Measurements from ENCODE around the gene BUB1B.
A peak's percentile ranks its signal among the peaks of the same experiment; 100 is the strongest.

The BUB1B gene

DNA sequence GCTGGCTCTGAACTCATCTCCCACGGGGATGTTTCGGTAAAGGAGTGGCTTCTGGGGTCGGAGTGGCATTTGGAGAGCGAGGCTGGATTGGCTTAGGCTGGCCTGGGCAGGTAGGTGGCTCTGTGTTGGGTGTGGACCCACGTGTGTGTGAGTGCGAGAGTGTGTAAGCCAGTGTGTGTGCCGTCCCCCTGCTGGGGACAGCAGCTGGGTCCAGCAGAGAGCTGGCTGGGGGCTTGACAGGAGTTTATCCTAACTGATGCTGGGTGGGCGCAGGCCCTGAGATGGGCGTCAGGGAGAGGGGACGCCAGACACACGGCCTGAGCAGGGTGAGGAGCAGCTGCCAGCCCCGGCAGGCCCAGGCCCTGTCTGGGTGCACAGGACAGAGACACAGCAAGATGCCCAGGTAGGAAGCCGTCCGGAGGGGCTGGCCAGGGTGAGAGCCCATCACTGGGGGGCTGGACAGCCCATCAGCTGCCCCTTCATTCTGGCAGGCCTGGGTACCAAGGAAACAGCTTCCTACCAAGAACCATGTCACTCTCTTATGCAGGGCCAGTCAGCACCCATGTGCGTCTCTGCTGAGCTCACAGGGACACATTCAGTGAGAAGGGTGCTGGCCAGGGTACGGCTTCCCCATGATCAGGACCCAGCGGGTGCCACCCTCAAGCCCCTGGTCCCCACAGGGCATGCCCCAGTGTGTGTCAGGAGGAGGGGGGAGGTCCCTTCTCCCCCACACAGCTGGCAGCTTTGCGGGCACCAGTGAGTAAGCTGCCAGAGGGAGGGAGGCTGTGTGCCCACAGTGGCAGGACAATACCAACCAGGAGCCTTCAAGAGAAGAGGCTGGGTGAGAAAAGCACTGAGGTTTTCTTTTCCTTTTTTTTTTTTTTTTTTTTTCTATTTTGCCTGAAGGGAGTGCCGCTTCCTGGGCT lies 79.1 kb downstream of the BUB1B start:
- no peak for DNase-seq (ENCODE audit: low spot score)

DNA sequence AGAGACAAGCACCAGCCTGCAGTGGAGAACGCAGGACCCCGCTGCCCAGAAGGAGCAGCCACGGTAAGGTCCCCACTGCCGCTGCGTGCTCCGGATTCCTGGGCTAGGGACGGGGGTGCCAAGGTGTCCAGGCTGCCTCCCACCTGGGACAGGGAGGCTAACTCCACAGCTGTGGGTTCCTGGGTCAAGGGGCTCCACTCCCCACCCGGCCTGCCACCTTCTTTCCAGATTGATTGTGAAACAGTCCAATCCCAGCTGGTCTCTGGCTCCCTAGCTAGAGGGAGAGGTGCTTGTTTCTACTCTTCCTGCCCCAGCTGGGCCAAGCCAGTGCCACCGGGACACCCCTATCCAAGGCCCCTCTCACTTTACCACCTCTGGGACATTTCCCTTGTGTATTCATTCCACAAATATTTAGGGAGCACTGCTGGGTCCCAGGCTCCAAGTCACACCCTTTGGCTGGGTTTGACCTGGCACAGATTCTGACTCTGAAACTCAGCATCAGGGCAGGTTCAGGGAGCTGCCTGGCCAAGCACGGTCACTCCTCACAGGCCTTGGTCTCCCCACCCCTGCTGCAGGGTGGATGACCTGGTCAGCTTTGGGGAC lies 79.9 kb downstream of the BUB1B start:
- no peak for DNase-seq (ENCODE audit: low spot score)

DNA sequence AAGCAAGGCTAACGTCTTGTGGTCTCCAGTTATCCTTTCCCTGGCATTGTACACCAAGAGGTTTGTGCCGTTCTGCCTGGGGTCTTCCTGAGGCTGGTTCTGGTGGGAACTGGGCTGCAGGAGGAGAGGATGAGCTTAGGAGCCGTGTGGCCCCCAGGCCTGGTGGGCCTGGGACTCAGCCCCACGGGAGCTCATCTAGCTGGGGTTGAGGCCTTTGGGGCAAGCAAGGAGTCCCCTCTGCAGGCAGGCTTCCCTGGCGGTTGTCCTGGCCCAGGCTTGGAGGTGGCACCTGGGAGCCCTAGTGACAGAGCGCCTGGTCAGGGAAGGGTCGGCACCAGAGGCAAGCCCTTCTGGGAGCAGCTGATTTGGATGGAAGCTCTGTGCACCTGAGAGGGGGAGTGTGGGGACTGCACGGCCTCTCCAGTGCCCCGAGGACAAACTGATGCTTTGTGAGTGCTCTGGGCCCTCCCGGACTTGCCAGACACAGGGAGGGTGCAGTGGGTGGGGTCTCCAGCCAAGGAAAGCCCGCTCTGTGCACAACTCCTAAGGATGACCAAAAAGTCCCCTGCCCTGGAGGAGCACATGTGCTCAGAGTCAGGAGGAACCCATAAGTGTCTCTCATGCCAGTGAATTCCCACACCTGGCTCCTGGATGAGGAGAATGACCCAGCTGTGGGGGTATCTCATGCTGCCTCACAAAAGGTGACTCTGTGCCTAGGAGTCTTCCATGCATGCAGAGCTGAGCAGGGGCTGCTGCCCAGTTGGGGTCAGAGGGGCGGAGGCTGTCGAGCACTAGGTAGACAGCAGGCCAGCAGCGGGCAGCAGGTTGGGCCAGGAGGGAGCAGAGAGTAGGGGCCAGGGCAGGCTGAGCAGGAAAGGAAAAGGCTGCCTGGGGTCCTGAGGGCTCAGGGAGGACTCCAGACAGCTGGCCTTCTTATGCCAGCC lies 80.7 kb downstream of the BUB1B start:
- DNase-seq (ENCODE audit: low spot score): no peak

DNA sequence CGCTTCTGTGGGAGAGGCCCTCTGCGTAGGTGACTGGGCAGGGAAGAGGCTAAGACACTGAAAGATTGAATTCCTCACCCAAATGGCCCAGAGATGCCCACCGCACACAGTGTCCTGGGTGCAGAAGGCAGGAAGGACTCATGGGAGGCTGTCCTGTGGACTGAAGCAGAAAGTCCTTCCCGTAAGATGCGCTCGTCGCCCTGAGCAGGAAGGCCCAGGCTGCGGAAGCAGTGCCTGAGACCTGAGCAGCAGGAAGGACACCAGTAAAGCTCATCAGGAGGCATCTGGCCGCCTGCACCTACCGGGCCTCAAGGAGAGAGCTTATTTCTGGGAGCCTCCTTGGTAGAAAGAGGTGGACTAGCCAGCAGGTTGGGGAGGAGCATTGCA lies 81.3 kb downstream of the BUB1B start:
- DNase-seq (ENCODE audit: low spot score): no peak

DNA sequence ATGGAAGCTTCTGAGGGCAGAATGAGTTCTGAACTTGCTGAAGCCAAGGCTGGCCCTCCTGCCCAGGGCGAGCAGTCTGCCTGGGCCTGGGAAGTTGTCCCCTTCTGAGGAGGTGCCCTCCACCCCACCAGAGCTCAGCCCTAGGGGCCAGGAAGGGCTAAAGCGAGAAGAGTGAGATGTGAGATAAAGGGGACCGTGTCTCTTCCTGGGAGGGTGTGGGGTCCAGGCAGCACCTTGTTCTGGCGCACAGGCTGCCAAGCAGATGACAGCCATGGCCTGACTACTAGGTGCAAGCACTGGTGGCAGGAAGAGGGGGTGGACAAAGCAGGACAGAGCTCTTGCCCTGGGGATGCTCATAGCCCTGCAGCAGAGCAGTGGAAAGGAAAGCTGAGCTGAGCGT lies 81.7 kb downstream of the BUB1B start:
- no peak for DNase-seq (ENCODE audit: low spot score)

DNA sequence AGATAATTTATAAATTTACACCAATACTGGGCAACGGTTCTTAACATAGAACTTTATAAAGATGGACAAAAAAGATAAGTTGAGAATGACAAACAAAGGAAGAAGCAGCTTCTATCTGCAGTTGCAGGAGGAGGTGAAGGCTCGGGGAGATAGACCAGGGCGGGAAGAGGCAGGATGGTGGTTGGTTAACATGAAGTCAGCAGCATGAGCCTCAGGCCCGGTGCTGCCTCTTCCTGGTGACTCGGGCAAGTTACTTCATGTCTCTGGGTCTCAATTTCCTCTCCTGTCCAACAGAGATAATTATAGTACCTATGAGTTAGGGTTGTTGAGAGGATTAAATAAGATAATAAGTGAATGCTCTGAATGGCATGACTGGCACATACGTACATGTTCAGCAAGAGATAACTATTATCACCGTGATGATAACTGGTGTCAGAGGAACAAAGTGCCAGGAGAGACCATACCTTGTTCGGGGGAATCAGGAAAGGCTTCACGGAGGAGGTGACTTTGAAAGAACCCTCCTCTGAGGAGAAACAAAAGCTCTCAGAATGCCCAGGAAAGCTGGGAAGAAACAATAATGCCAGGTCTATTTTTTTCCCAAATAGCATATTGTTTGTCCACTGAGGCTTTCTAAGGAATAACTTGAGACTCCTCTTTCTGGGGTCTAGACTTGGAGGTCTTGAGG lies 82.4 kb downstream of the BUB1B start:
- DNase-seq (ENCODE audit: low spot score): no peak

DNA sequence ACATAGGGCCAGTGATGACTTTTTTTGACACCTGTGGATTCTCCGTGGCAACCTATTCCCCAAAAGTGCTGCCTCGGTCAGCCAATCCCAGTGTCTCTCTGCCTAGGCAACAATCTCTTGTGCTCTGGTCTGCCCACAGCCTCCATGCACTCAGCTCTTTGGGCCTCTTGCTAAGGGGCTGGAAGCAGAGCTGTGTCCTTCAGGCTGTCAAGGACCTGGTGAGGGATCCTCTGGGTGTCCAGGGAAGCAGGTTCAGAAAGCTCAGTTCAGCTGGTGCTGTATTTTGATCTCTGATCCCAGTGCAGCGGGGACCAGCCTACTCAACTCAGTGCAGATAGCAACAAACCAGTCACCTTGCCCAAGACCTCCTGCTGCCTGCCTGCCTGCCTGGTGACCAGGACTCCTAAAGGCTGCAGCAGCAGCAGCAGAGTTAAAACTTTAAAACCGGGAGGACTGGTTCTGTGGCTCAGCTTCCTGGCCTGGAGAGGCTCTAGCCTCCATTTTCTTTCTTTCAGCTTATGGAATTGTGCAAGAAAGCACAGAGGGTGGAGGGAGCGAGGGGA lies 84.2 kb downstream of the BUB1B start:
- peak; percentile 57 for DNase-seq (ENCODE audit: low spot score)

DNA sequence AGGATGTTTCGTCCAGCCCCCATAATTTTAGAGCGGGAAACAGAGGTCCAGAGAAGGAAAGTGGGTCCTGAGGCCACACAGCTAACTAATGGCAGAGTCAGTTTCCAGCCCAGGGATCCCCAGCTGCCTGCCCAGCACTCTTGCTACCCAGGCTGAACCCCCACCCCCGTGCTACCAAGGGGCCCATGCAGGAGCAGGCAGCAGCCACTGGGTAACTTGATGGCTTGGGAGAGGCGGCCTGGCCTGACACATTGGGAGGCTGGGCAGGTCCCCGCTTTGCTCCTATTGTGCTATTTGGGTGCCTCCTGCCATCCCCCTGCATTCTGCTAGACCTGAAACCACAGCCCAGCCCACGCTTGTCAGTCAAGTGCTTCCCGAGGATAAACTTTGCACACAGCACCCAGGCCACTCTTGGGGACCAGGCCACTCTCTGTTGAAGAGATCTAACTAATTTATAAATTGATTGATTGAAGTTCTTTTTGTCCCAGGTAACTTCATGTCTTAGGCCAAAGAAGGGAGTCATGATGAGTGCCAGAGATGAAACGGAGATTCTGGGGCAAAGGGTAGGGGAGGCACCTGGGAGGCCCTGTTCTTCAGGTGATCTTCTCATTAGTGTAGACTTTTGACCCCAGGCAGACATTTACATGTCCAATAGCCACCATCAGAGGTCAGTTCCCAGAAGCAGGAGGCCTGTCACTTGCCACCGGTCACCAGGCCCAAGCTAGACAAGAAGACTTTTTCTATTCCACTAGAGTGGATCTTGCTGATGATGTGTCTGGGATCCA lies 85.0 kb downstream of the BUB1B start:
- no peak for DNase-seq (ENCODE audit: low spot score)

DNA sequence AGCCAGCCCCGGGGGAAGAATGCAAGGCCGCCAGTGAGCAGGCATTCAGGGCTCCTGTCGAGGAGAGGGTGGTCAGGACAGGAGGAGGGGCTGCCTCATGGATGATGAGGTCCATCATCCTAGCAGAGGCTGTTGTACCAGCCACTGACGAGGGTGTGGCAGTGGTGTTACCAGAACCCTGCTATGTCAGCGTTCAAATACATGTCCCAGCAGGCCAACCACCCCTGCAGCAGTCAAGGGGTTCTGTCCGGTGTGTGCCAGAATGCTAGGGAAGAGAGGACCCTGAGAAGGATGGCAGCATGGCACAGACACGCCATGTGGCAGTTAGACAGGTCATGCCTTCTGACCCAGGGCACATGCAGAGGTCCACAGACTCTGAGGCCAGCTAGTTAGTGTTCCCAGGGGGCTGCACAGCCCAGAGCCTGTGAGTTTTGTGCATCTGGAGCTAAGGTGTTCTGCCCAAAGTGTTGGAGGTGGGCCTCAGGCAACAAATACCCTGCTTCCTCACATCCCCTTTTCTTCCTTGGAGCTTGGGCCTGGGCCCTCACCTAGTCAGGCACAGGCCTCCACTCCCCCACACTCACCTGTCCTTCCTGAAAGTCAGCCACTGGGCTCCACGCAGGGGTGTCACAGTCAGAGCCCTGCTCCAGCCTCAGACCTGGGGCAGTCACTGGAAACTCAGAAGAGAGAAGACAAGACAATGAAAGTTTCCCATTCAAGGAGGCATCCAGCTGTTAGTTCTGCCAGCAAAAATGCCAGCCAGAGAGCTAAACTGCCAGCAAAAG lies 85.8 kb downstream of the BUB1B start:
- no peak for DNase-seq (ENCODE audit: low spot score)

DNA sequence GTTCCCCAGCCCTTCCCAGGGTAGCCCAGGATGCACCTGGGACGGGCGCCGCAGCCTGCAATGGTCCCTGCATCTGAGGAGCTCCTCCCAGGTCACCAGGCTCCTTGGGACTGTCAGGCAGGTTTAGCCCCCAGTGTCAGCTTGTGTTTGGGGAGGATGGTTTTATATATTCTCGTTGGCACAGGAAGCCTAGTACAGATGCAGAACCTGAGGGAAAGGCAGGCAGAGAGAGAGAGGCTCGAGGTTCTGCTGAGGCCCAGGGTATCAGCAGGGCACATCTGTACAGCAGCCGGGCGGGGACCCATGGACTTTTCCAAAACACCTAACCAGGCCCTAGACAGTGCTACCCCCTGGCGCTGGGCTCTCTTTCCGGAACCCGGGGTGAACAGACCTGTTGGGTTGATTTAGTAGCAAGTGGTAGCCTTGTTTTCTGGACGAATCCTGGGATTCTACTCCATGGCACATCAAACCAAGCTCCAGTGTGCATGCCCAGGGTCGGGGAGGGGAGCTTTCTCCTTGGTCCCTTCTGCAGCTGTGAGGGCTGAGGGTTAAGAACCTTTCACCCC lies 86.6 kb downstream of the BUB1B start:
- DNase-seq (ENCODE audit: low spot score): no peak

DNA sequence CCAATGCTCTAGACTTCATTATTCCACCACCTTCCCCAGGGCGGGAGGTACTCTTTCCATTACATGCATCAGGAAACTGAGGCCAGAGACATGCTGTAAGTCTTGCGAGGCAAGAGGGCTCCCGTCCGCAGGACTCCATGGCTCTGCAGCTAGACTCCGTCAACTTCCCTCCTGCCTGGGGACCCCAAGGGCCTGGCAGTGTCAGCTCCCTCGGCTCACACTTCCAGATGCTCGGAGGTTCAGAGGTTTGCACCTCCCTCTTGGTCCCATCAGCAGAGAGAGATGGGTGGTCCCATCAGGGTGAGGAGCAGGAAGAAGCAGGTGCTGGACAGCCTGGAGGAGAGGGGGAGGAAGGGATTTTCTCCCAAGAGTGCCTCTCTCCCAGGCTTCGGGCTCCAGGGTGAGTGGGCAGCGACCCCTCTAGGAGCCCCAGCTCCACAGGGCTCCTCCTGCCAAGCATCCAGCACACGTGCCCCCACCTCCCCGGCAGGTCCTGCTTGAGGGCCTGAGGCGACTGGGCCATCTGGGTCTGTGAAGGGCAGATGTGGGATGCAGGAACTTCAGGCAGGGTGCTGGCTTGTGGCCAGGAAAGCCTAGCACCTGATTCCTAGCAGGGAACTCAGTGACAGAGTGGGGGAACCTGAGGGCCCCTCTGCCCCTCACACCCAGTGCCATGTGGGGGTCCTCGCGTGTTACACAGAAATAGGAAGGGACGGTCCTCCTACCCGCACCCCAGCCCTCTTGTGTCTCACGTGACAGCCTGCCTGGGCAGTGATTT lies 87.3 kb downstream of the BUB1B start:
- no peak for DNase-seq (ENCODE audit: low spot score)

DNA sequence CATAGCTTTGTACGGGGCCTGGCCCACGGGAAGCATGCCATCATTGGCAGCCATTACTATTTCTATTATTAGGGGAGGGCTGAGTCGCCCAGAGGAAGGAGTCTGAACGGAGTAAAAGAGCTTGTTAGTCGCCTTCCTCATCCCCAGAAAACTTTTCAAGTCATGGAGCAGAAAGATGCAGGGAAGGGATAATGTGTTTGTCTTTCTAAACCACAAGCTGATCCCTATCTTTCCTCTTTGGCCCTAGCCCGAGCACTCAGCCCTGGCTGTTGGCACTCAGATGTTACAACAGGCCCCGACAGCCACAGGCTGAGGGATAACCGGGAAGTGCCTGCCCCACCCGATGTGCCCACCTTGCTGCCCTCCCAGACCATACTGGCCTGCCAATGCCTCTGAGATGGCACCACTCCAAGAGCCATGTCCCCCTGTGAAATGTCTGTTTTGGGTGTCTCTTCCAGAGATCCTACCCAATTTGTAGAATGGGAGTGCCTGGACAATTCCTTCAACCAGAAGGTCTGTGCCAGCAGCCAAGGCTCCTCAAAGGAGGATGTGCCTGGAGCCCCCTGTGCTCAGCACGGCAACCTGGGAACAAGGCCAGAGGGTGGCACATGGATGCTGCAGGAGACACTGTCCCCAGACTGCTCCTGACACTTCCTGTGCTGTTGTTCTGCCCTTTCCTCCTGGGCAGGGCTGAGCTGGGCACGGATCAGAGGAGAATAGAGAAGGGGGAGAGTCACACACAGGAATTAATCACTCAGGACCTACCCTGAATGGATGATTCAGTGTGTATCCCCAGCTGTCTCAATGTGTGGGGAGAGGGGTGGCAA lies 88.8 kb downstream of the BUB1B start:
- DNase-seq (ENCODE audit: low spot score): no peak

DNA sequence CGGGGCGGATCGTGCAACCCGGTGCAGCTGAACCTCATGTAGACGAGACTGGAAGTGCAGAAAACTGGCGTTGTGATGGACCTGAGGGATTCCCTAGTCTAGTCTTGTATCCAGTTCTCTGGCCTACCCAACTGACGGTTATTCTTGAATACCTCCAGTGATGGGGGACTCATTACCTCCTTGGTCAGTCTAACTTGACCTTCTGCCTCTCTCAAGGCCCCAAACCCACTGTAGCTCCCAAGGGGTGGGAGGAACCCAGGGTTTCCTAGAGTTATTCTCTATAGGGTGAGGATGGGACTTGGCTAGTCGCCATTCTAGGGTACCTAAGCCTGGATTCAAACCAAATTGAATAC lies 89.4 kb downstream of the BUB1B start:
- DNase-seq (ENCODE audit: low spot score): no peak

DNA sequence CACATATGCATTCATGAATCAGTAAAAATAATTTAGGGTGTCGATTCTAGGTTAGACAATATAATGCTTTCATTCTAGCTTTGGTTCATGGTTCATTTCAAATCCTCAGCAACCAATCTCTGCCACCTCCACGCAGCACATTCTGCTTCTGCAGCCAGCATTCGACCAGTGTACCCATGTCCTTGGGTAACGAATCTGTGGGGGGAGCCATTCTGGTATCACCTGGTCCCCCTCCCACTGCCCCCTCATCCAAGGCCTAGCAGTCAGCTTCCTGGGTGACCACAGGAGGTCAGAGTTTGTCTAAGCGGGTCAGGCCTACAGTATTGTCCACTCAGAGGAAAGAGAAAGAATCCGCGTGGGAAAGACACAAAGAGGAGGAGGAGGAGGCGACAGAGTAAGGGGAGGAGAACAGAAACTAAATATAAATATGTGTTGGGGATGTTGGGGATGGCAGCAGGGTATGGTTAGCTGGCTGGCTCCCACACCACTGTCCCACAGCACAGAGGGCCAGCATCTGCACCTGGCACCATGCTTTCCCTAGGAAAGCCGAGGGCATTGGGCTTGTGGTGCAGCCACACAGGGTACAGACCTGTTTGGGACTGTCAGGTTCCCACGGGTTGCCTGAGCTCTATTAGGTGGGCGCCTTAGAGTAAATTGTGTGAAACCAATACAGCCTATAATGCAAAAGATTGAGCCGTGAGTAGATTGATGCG lies 90.1 kb downstream of the BUB1B start:
- DNase-seq (ENCODE audit: low spot score): no peak

DNA sequence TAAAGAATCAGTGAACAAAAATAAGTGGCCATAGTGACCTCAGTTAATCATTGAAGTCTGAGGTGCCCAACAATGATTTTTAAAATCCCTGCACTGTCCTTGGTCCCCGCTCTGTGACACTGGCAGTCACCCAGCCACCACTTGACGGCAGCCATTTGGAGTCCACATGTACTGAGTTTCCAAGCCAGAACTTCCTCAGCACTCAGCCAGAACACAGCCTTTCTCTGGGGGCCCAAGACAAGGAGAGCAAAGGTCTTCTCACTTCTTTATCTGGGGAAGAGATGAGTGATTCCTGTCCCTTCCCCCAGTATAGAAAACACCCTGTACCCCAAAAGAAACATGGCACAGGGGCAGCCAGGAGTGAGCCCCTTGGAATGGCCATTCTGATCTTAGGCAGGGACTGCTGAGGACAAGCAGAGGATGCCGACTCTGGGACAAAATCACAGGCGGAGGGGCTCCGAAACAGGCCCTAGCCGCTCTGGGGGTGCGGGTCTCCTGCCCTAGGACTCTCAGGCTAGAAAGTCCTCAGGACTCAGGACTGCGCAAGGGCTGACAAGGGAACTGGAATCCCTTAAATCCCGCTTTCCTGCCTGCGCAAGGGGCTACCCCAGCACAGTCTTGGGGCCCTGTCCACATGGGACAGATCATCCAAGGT lies 90.7 kb downstream of the BUB1B start:
- no peak for DNase-seq (ENCODE audit: low spot score)

DNA sequence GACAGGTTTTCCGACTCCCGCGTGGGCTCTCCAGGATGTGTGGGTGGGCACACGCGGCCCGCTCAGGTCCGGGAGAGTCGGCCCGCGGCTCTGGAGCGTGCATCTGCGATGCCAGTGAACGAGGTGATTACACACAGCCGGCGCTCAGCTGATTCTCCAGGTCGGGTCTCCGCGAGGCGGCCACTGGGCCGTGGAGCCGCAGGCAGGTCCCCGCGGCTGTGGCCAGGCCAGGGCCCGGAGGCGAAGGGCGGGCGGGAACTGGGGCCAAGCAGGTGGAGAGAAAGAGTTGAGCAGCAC lies 91.2 kb downstream of the BUB1B start:
- no peak for DNase-seq (ENCODE audit: low spot score)

All from iPS-NIHi11 (cell line).